ENCODE measurements around the gene SIGLEC10.
"Not testable (repeated sequence)": the region's sequence is repeated elsewhere in the genome, so short reads cannot be mapped to it uniquely, and the experiment has no call there.

The SIGLEC10 gene

DNA sequence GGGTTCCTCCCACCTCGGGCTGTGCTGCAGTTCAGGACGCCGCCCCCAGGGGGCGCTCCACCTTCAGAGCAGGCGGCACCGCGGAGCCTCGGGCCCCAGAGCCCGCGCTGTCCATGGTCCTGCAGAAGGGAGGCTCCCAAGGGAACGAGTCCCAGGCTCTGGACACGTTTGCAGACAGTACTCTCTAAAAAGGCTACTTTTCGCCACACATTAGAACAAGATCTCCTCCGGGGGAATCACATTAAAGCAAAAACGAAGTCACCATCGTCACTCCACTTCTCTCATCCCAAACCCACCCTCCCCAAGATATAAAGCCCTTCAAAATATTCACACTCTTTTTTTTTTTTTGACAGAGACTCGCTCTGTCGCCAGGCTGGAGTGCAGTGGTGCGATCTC is 4.6 kb upstream of the SIGLEC10 start:
- Histone ChIP-seq H2AFZ (ENCODE audit: low read length) (no peak overlapping the region), H3K9ac (ENCODE audit: low read length) (no peak overlapping the region), H3F3A (ENCODE audit: insufficient read depth, low read length) (no peaks in the 10 kb centered on the region), H4K20me1 (ENCODE audit: insufficient read depth, low read length) (no peaks in the 10 kb centered on the region), H3K79me2 (ENCODE audit: low read length) (no peaks in the 10 kb centered on the region), H3K4me2 (ENCODE audit: low read depth, low read length) (no peak overlapping the region), H3K27ac (ENCODE audit: low read length) (no peak overlapping the region), H3K4me3 (ENCODE audit: low read length) (no peak overlapping the region), H3K9me2 (replicated peaks; ENCODE audit: insufficient read depth, low read length) (no peaks in the 10 kb centered on the region), H3K27me3 (replicated peaks; ENCODE audit: insufficient read depth, low read length) (no peaks in the 10 kb centered on the region), H3K9me3 (replicated peaks; ENCODE audit: insufficient read depth, low read length) (no peaks in the 10 kb centered on the region), H3K4me1 (ENCODE audit: low read length) (no peaks in the 10 kb centered on the region), H3K36me3 (replicated peaks; ENCODE audit: insufficient read depth, low read length) (no peaks in the 10 kb centered on the region)
- TF ChIP-seq EZH2 (optimal IDR thresholded peaks at IDR 0.05; ENCODE audit: low read depth, low read length): no peak
- TF ChIP-seq, protein P1, sequence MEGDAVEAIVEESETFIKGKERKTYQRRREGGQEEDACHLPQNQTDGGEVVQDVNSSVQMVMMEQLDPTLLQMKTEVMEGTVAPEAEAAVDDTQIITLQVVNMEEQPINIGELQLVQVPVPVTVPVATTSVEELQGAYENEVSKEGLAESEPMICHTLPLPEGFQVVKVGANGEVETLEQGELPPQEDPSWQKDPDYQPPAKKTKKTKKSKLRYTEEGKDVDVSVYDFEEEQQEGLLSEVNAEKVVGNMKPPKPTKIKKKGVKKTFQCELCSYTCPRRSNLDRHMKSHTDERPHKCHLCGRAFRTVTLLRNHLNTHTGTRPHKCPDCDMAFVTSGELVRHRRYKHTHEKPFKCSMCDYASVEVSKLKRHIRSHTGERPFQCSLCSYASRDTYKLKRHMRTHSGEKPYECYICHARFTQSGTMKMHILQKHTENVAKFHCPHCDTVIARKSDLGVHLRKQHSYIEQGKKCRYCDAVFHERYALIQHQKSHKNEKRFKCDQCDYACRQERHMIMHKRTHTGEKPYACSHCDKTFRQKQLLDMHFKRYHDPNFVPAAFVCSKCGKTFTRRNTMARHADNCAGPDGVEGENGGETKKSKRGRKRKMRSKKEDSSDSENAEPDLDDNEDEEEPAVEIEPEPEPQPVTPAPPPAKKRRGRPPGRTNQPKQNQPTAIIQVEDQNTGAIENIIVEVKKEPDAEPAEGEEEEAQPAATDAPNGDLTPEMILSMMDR (IDR thresholded peaks at IDR 0.05; ENCODE audit: low read length): peak; percentile 75
- peak; percentile 53 for DNase-seq

DNA sequence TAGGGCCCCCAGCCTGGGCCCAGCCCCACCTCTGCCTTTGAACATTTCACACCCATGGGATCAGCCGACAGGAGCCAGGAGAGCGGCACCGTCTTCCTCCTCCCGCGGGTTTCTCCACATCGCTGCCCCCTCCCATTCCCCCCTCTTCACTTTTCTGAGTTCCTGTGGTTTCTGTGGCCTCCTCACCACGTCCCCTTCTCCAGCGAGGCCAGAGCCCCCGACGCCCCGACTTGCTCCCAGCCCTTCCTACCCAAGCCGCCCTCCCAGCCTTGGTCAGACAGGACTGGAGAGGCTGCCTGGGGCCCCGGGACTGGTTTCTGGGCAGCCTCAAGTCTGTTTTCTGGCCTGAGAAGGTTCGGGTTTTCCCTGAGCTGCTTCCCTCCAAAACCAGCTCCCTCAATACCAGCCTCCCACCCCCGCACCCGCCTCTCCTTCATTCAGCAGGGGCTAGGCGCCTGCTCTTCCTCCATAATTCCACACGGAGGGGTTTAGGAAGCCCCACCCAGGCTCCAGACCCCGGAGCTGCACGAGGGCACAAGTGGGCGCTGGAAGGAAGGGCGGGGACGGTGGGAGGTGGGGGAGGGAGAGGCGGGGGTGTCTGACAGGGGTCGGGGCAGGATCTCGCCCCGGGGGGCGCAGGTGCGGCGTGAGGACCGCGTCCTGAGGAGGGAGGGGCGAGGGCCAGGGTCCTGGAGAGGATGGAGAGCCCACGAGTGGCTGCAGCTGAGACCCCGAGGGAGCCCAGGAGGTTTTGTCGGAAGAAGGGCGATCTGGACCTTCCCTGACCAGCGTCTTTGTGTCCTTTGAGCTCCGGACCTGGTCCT is 4.0 kb upstream of the SIGLEC10 start:
- Histone ChIP-seq H4K20me1 (ENCODE audit: insufficient read depth, low read length) (no peaks in the 10 kb centered on the region), H3K9me2 (replicated peaks; ENCODE audit: insufficient read depth, low read length) (no peaks in the 10 kb centered on the region), H3K4me2 (ENCODE audit: low read depth, low read length) (no peak overlapping the region), H3K4me3 (ENCODE audit: low read length) (no peak overlapping the region), H2AFZ (ENCODE audit: low read length) (no peak overlapping the region), H3K36me3 (replicated peaks; ENCODE audit: insufficient read depth, low read length) (no peaks in the 10 kb centered on the region), H3K9me3 (replicated peaks; ENCODE audit: insufficient read depth, low read length) (no peaks in the 10 kb centered on the region), H3K79me2 (ENCODE audit: low read length) (no peaks in the 10 kb centered on the region), H3K4me1 (ENCODE audit: low read length) (no peaks in the 10 kb centered on the region), H3K9ac (ENCODE audit: low read length) (no peak overlapping the region), H3F3A (ENCODE audit: insufficient read depth, low read length) (no peaks in the 10 kb centered on the region), H3K27ac (ENCODE audit: low read length) (no peak overlapping the region), H3K27me3 (replicated peaks; ENCODE audit: insufficient read depth, low read length) (no peaks in the 10 kb centered on the region)
- no peak for DNase-seq
- TF ChIP-seq, protein P1 (IDR thresholded peaks at IDR 0.05; ENCODE audit: low read length): no peak
- TF ChIP-seq EZH2phosphoT487 (IDR thresholded peaks at IDR 0.05; ENCODE audit: low read length) (no peak), EZH2 (optimal IDR thresholded peaks at IDR 0.05; ENCODE audit: low read depth, low read length) (no peak)

DNA sequence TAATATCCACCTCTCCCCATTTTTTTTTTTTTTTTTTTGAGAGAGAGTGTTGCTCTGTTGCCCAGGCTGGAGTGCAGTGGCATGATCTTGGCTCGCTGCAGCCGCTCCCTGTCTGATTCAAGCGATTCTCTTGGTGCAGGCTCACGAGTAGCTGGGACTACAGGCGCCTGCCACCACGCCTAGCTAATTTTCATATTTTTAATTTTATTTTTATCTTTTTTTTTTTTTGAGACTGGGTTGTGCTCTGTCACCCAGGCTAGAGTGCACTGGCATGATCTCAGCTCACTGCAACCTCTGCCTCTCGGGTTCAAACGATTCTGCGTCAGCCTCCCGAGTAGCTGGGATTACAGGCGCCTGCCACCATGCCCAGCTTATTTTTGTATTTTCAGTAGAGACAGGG is 3.1 kb upstream of the SIGLEC10 start:
- not testable (repeated sequence) for H4K20me1 ChIP-seq (ENCODE audit: insufficient read depth, low read length); H3K9me3 ChIP-seq (replicated peaks; ENCODE audit: insufficient read depth, low read length); H3K4me2 ChIP-seq (ENCODE audit: low read depth, low read length); H3K36me3 ChIP-seq (replicated peaks; ENCODE audit: insufficient read depth, low read length); H2AFZ ChIP-seq (ENCODE audit: low read length); H3K27ac ChIP-seq (ENCODE audit: low read length); H3K27me3 ChIP-seq (replicated peaks; ENCODE audit: insufficient read depth, low read length); H3K79me2 ChIP-seq (ENCODE audit: low read length); DNase-seq; H3K9ac ChIP-seq (ENCODE audit: low read length); H3K4me1 ChIP-seq (ENCODE audit: low read length); H3K4me3 ChIP-seq (ENCODE audit: low read length); H3K9me2 ChIP-seq (replicated peaks; ENCODE audit: insufficient read depth, low read length); H3F3A ChIP-seq (ENCODE audit: insufficient read depth, low read length)

DNA sequence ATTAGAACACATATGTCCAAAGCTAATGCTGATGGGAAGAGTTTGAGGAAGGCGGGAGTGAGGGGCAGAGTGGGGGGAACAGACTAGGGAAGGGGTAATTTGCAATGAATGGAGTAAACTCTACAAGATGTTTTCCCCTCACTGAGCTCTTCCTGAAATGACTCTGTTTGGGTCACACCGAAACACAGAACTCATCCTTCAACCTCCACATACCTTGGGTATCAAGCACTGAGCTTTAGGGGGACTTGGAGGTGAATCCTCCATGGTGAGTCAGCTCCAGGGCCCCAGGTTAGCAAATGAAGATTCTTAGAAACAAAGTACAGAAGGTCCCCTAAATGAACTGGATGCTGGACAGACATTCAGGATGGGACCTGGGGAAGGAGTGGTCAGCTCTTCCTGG is 1.3 kb upstream of the SIGLEC10 start:
- H3K27me3 ChIP-seq (replicated peaks; ENCODE audit: insufficient read depth, low read length): no peaks in the 10 kb centered on the region
- H3K4me3 ChIP-seq (ENCODE audit: low read length): no peak overlapping the region
- TF ChIP-seq EZH2phosphoT487 (IDR thresholded peaks at IDR 0.05; ENCODE audit: low read length) (no peak), EZH2 (optimal IDR thresholded peaks at IDR 0.05; ENCODE audit: low read depth, low read length) (no peak)
- TF ChIP-seq, protein P1 (IDR thresholded peaks at IDR 0.05; ENCODE audit: low read length): no peak
- no peak for DNase-seq
- H3K4me1 ChIP-seq (ENCODE audit: low read length): no peaks in the 10 kb centered on the region
- no peaks in the 10 kb centered on the region for H3K36me3 ChIP-seq (replicated peaks; ENCODE audit: insufficient read depth, low read length)
- H3K9ac ChIP-seq (ENCODE audit: low read length): no peak overlapping the region
- H3K79me2 ChIP-seq (ENCODE audit: low read length): no peaks in the 10 kb centered on the region
- no peaks in the 10 kb centered on the region for H4K20me1 ChIP-seq (ENCODE audit: insufficient read depth, low read length)
- no peak overlapping the region for H3K4me2 ChIP-seq (ENCODE audit: low read depth, low read length)
- no peaks in the 10 kb centered on the region for H3K9me2 ChIP-seq (replicated peaks; ENCODE audit: insufficient read depth, low read length)
- H3F3A ChIP-seq (ENCODE audit: insufficient read depth, low read length): no peaks in the 10 kb centered on the region
- H3K9me3 ChIP-seq (replicated peaks; ENCODE audit: insufficient read depth, low read length): no peaks in the 10 kb centered on the region
- no peak overlapping the region for H3K27ac ChIP-seq (ENCODE audit: low read length)
- no peak overlapping the region for H2AFZ ChIP-seq (ENCODE audit: low read length)
